Fibroblast of pulmonary artery (primary cell): ENCODE measurements around the gene FASN.
"Not testable (repeated sequence)": the region's sequence is repeated elsewhere in the genome, so short reads cannot be mapped to it uniquely, and the experiment has no call there.

Experiments used
- DNase-seq: peaks from one replicate; pipeline ENCODE4 v3.0.0-alpha.2; 2010; ENCODE audit warnings: low read depth
- H3K4me3 ChIP-seq: replicated peaks from 2 replicates; pipeline ENCODE4 v1.5.1; 2011; ENCODE audit warnings: low read depth, mild to moderate bottlenecking, control low read depth, low read length, moderate library complexity
- TF ChIP-seq, protein P1 (sequence below): IDR thresholded peaks from 2 replicates; pipeline ENCODE4 v1.5.1; 2011; ENCODE audit warnings: mild to moderate bottlenecking, control low read depth, low read length, inconsistent platforms; ENCODE audit errors: missing control alignments

The FASN gene

DNA sequence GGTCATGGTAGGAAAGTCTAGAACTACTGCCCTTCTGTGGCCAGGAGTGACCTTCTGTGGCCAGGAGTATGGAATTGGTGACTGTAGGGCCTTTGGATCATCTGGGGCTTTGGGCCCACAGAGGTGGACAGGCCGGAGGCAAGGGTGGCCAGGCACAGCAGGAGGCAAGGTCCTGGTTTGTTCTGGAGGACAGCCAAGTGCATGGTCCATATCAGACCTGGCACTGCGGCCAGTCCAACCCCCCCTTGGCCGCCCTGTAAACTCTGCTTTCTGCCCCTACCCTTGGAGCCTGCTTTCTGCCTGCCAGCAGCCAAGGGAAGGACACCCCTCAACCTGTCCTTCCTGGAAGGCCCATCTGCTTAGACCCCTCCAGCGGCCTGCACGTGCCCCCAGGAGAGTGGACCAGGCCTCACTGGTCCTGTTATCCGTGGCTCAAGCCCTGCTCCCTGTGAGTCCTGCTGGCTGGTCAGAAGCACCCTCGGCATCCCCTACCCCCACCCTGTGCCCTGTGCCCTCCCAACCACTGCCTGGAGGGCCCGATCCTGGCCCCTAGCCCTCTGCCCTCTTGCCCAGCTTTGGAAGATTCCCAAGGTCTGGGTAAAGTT lies 58.2 kb downstream of the FASN start:
- DNase-seq = no peak
- TF ChIP-seq, protein P1, sequence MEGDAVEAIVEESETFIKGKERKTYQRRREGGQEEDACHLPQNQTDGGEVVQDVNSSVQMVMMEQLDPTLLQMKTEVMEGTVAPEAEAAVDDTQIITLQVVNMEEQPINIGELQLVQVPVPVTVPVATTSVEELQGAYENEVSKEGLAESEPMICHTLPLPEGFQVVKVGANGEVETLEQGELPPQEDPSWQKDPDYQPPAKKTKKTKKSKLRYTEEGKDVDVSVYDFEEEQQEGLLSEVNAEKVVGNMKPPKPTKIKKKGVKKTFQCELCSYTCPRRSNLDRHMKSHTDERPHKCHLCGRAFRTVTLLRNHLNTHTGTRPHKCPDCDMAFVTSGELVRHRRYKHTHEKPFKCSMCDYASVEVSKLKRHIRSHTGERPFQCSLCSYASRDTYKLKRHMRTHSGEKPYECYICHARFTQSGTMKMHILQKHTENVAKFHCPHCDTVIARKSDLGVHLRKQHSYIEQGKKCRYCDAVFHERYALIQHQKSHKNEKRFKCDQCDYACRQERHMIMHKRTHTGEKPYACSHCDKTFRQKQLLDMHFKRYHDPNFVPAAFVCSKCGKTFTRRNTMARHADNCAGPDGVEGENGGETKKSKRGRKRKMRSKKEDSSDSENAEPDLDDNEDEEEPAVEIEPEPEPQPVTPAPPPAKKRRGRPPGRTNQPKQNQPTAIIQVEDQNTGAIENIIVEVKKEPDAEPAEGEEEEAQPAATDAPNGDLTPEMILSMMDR = no peak
- H3K4me3 ChIP-seq = no peak overlapping the region

DNA sequence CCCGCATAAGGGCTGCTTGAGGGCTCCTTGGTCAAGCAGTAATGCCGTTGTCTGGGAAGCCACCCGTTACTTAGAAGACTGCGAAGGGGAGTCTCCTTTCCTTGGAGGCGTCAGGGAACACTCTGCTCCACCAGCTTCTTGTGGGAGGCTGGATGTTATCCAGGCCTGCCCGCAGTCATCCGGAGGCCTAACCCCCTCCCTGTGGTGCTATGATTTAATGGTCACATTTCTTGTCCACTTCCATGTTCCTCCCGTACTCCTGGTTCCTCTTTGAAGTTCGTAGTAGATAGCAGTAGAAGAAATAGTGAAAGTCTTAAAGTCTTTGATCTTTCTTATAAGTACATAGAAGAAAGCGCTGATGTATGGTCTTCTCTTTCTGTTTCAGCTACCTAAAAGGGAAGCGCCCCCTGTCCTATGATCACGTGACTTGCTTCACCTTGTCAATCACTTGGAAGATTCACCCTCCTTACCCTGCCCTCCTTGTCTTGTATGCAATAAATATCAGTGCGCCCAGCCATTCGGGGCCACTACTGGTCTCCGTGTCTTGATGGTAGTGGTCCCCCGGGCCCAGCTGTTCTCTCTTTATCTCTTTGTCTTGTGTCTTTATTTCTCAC lies 59.1 kb downstream of the FASN start:
- DNase-seq, H3K4me3 ChIP-seq: not testable (repeated sequence)

DNA sequence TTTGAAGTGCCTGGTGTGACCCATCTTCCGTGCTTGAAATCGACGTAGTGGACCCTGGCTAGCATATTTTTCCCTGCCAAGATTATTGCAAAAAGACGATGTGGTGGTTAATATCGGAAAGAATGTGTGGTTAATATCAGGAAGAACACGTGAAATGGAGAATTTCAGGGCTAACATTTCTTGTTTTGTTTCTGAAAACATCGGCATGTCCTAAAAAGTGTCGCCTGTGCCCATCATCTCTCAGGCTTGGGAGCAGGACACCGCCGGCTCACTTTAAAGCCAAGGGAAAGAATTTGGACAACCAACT lies 60.2 kb downstream of the FASN start:
- TF ChIP-seq, protein P1 = no peak
- peak overlapping the region; percentile 67 for H3K4me3 ChIP-seq
- no peak for DNase-seq

DNA sequence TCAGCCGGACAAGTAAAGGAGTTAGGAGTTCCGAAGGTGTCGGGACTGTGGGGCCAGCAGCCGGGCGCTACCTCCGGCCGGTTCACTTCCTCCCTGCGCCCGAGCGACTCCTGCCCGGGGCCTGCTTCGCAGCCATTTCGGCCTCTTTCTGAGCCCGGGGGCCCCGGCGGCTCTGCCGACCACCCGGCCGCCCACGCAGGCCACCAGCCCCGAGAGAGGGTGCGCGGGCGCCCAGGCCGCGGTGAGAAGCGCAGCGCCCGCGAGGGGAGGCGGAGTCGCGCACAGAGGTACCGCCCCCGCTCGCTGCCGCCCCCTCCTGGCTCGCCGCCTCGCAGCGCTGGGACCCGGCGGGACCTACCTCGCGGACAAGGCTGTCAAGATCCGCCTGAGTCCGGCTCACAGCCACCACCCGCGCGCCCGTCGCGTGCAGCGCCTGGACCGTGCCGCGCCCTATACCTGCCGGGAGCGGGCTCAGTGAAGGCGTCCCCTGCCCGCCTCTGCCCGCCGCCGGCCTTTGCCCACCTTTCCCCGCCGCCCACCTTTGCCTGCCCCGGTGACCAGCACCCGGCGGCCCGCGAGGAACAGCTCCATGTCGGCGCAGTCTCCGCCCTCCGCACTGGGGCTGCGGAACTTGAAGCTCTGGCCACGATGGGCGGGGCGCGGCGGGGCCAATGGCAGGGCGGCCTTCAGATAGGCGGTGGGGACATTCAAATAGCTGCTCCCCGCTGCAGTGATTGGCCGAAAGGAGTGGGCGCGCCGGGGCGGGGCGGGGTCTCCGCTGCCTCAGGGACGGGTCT lies 60.7 kb downstream of the FASN start, which contains the start of gene DCXR:
Gene DCXR (minus strand): TSS at position 606 of the 797 bp plus-strand sequence. CDS start 15 bp downstream, at position 591.
- peak within 1 kb of the TSS; percentile 67 for H3K4me3 ChIP-seq
- TF ChIP-seq, protein P1 = peak; percentile 34
- DNase-seq = peak; percentile 95

DNA sequence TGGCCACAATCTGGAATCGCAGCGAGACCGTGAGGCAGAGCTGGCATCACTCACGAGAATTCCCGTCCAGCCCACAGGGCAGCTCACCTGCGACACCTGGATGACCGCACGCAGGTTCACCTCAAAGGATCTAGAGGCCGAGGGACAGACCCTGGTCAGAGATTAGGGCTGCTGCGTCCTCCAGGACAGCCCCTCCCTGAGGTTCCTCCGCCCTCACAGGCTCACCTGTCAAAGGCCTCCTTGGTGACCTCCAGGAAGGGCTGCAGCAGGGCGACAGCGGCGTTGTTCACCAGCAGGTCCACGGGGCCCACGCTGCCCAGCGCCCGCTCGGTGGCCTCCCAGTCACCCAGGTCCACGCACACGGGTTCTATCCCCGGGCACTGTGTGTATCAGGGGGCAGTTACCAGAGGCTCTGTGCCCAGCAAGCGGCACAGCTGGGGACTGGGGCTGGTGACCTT lies 61.4 kb downstream of the FASN start:
- TF ChIP-seq, protein P1 = no peak
- peak overlapping the region; percentile 67 for H3K4me3 ChIP-seq

DNA sequence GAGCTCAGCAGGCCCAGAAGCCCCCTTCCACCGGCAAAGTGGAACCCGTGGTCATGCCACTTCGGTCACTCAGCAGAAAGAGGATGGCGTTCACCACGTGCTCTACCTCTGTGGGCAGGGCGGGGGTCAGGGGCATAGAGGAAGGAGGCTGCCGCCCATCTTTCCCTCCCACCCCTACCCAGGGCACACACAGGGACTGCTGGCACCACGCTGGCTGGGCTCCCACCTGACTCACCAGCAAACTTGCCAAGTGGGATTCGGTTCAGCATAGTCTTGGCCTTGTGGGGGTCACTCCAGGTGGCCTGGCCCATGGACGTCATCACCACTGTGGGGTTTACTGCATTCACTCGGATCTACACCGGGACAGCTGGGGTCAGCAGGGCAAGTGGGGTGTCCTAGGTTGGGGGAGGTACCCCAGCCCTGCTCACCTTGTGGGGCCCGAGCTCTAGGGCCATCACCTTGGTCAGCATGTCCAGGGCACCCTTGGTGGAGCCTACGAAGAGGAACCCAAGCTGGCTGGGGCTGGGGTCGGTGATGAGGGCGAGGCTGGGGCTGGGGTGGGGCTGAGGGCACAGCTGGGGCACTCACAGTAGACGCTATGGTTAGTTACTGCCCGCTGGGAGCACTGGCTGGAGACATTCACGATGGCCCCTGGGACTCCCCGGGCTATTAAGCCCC lies 61.9 kb downstream of the FASN start:
- no peak for DNase-seq
- TF ChIP-seq, protein P1 = no peak
- peak overlapping the region; percentile 67 for H3K4me3 ChIP-seq

More for the DNA sequence above, 61.4 kb downstream of the FASN start:
- no peak for DNase-seq

DNA sequence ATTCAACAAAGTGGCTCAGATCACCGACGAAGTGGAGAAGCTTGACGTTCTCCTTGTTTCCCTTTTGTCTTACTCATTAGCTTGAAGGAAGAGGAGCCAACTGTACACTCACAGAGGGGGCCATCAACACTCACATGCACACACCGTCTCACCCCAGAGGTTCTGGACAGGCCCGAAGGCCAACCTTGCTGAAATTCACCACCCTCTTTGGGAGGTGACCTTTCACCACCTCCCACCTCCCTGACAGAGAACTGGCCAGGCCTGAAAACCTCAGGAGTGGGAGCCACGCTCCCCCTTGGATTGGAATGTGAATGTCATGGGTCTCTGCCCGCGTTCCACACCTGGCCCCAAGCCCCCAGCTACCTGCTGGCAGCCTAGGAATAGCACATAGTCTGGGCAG lies 62.5 kb downstream of the FASN start:
- TF ChIP-seq, protein P1 = no peak
- no peak for DNase-seq
- H3K4me3 ChIP-seq = no peak overlapping the region
